PFSK-1 (cell line): Measurements from ENCODE around the gene GCM1.

Experiments used
- REST ChIP-seq, 2 experiments: IDR thresholded peaks; 2 replicates each; pipeline versions ENCODE4 v1.6.1 to v1.8.0; 2011 to 2012; ENCODE audit warnings: low read depth in 2 of 2, low read length in 2 of 2, control low read depth in 1 of 2, inconsistent platforms in 1 of 2, mild to moderate bottlenecking in 1 of 2, moderate library complexity in 1 of 2; ENCODE audit not compliant: insufficient read depth in 1 of 2
- TAF1 ChIP-seq: IDR thresholded peaks from 2 replicates; pipeline ENCODE4 v1.6.1; 2012; ENCODE audit warnings: low read length, control low read depth, borderline replicate concordance; ENCODE audit not compliant: insufficient read depth

GRCh38 chr6:53113742-53114141, 34.9 kb downstream of the GCM1 start:
- no peak for TF ChIP-seq TAF1
- TF ChIP-seq REST (IDR thresholded peaks at IDR 0.05; ENCODE audit: insufficient read depth in 1 of 2, low read depth in 2 of 2, low read length in 2 of 2), result no peak
